DND-41 (cell line): ENCODE results near the gene KIAA0753.
A peak's percentile ranks its signal among the peaks of the same experiment; 100 is the strongest.

ENCODE experiments used
- ATAC-seq: fragments of 200-7000 bp; cut with Tn5 transposase; 3 replicates; pipeline ENCODE4 v1.9.1; 2021; ENCODE audit warnings: low read depth; ENCODE audit not compliant: insufficient read depth
- DNase-seq: peaks from one replicate; pipeline ENCODE4 v3.0.0-alpha.2; 2020
- H2AFZ ChIP-seq: 2 replicates; pipeline ENCODE4 v1.6.0; 2012; ENCODE audit warnings: low read depth, low read length
- H3K27ac ChIP-seq: 2 replicates; pipeline ENCODE4 v1.5.1; 2012; ENCODE audit warnings: low read length, inconsistent platforms
- H3K27me3 ChIP-seq: fragments of 200-600 bp; sonication (generic); 2 replicates; pipeline ENCODE4 v1.6.0; 2012; ENCODE audit warnings: low read length, mild to moderate bottlenecking, inconsistent platforms; ENCODE audit not compliant: insufficient read depth, poor library complexity
- H3K36me3 ChIP-seq: 2 replicates; pipeline ENCODE4 v1.5.1; 2012; ENCODE audit warnings: low read length, inconsistent platforms; ENCODE audit not compliant: insufficient read depth
- H3K4me1 ChIP-seq: 2 replicates; pipeline ENCODE4 v1.5.1; 2012; ENCODE audit warnings: mild to moderate bottlenecking, low read length; ENCODE audit not compliant: insufficient read depth
- H3K4me2 ChIP-seq: 2 replicates; pipeline ENCODE4 v1.6.0; 2012; ENCODE audit warnings: mild to moderate bottlenecking, moderate library complexity, low read length, inconsistent platforms; ENCODE audit not compliant: insufficient read depth
- H3K4me3 ChIP-seq, 2 experiments: fragments of 200-600 bp in 1 of 2; shearing (Covaris generic) in 1 of 2; 2 replicates each; pipeline ENCODE4 v1.5.1; 2012 to 2016; ENCODE audit warnings: inconsistent platforms in 2 of 2, low read length in 2 of 2, mild to moderate bottlenecking in 2 of 2, low read depth in 1 of 2, moderate library complexity in 1 of 2
- H3K79me2 ChIP-seq: 2 replicates; pipeline ENCODE4 v1.6.0; 2012; ENCODE audit warnings: low read length, inconsistent platforms; ENCODE audit not compliant: insufficient read depth
- H3K9ac ChIP-seq: 2 replicates; pipeline ENCODE4 v1.6.0; 2012; ENCODE audit warnings: low read depth, mild to moderate bottlenecking, inconsistent platforms, low read length, moderate library complexity
- H3K9me3 ChIP-seq: 2 replicates; pipeline ENCODE4 v1.5.1; 2012; ENCODE audit warnings: low read length, moderate library complexity, mild to moderate bottlenecking, inconsistent platforms; ENCODE audit not compliant: insufficient read depth, severe bottlenecking
- H4K20me1 ChIP-seq: 2 replicates; pipeline ENCODE4 v1.6.0; 2012; ENCODE audit warnings: low read length; ENCODE audit not compliant: insufficient read depth
- CTCF ChIP-seq: IDR thresholded peaks from 2 replicates; pipeline ENCODE4 v1.5.1; 2012; ENCODE audit warnings: borderline replicate concordance, low read length, moderate library complexity, mild to moderate bottlenecking; ENCODE audit not compliant: poor library complexity, severe bottlenecking; ENCODE audit errors: extremely low read depth
- EZH2 ChIP-seq: IDR thresholded peaks from 3 replicates; pipeline ENCODE4 v1.6.1; 2012; ENCODE audit warnings: borderline replicate concordance, low read depth, mild to moderate bottlenecking, moderate library complexity, low read length, inconsistent platforms; ENCODE audit not compliant: severe bottlenecking

KIAA0753 gene

GRCh38 chr17:6640536-6641246, at the start of gene KIAA0753, which contains the start of gene TXNDC17:
KIAA0753 (minus strand) TSS chr17:6640711; CDS start chr17:6635103, 5,608 bp downstream.
TXNDC17 (plus strand) TSS chr17:6641060; CDS start chr17:6641083, 23 bp downstream.
- H3K9me3 ChIP-seq: no peaks in the 10 kb centered on the region
- H3K27me3 ChIP-seq: no peaks in the 10 kb centered on the region
- peaks cover 21% of the 10 kb centered on the region; the same call in 1 of the 2 replicates for H4K20me1 ChIP-seq
- peaks cover 49% of the 10 kb centered on the region for H3K4me1 ChIP-seq
- H3K27ac ChIP-seq: peak within 1 kb of the TSS; percentile 99
- ATAC-seq (peak; percentile 86), DNase-seq (peak; percentile 92)
- H3K79me2 ChIP-seq: peaks cover 66% of the 10 kb centered on the region
- peaks cover 26% of the 10 kb centered on the region for H3K36me3 ChIP-seq
- TF ChIP-seq CTCF (no peak), EZH2 (no peak)
- peak within 1 kb of the TSS; percentile 65 for H3K9ac ChIP-seq
- H3K4me3 ChIP-seq: peak within 1 kb of the TSS; percentile 41 to 67
- peak within 1 kb of the TSS; percentile 99 for H2AFZ ChIP-seq
- H3K4me2 ChIP-seq: peak within 1 kb of the TSS; percentile 81

- Histone ChIP-seq H3K4me1 (no peaks in the 10 kb centered on the region), H3K79me2 (no peaks in the 10 kb centered on the region), H3K27me3 (peaks cover 16% of the 10 kb centered on the region), H3K36me3 (no peaks in the 10 kb centered on the region), H3K9me3 (no peaks in the 10 kb centered on the region), H3K9ac (no peak overlapping the region), H3K27ac (no peak overlapping the region), H3K4me3 (no peak overlapping the region), H2AFZ (no peak overlapping the region), H4K20me1 (no peaks in the 10 kb centered on the region; the same call in 1 of the 2 replicates), H3K4me2 (no peak overlapping the region)
- ATAC-seq (no peak), DNase-seq (no peak)
- TF ChIP-seq EZH2 (no peak), CTCF (no peak)
These were observed 48.4 kb upstream of the KIAA0753 start for GRCh38 chr17:6688944-6689343.

GRCh38 chr17:6686026-6686425, 45.5 kb upstream of the KIAA0753 start:
- no peaks in the 10 kb centered on the region for H3K9me3 ChIP-seq
- no peak overlapping the region for H3K9ac ChIP-seq
- peaks cover 6% of the 10 kb centered on the region; the same call in 1 of the 2 replicates for H4K20me1 ChIP-seq
- no peak overlapping the region for H3K27ac ChIP-seq
- ATAC-seq (no peak), DNase-seq (no peak)
- TF ChIP-seq EZH2 (no peak), CTCF (no peak)
- no peak overlapping the region for H3K4me3 ChIP-seq
- no peaks in the 10 kb centered on the region for H3K79me2 ChIP-seq
- H3K4me2 ChIP-seq: no peak overlapping the region
- H2AFZ ChIP-seq: no peak overlapping the region
- H3K36me3 ChIP-seq: no peaks in the 10 kb centered on the region
- no peaks in the 10 kb centered on the region for H3K4me1 ChIP-seq
- peaks cover 25% of the 10 kb centered on the region for H3K27me3 ChIP-seq
